Endodermal cell (in vitro differentiated cells): ENCODE measurements around the gene SIGMAR1. TPM values are rescaled to one million over a fixed set of nuclear protein-coding genes. Genes with fewer than 3 reads are reported as not detected.
A peak's percentile ranks its signal among the peaks of the same experiment; 100 is the strongest.
"Not testable (repeated sequence)": the region's sequence is repeated elsewhere in the genome, so short reads cannot be mapped to it uniquely, and the experiment has no call there.

ENCODE experiments used
- DNase-seq: peaks from one replicate; pipeline ENCODE4 v3.0.0-alpha.2; 2017
- H3K27ac ChIP-seq: 2 replicates; pipeline ENCODE4 v1.5.1; 2013; ENCODE audit warnings: mild to moderate bottlenecking, low read depth, low read length, moderate library complexity
- H3K27me3 ChIP-seq: 2 replicates; pipeline ENCODE4 v1.6.1; 2013; ENCODE audit warnings: mild to moderate bottlenecking, low read length, moderate library complexity; ENCODE audit not compliant: insufficient read depth, control insufficient read depth, poor library complexity, severe bottlenecking
- H3K36me3 ChIP-seq: 2 replicates; pipeline ENCODE4 v1.7.0; 2013; ENCODE audit warnings: mild to moderate bottlenecking, low read length, moderate library complexity; ENCODE audit not compliant: control insufficient read depth, insufficient read depth
- H3K4me1 ChIP-seq: one replicate; pipeline ENCODE4 v1.7.0; 2013; ENCODE audit warnings: low read length; ENCODE audit not compliant: control insufficient read depth, insufficient read depth
- H3K4me3 ChIP-seq: 2 replicates; pipeline ENCODE4 v1.5.1; 2013; ENCODE audit warnings: mild to moderate bottlenecking, low read length, moderate library complexity
- H3K9ac ChIP-seq: 2 replicates; pipeline ENCODE4 v1.6.1; 2013; ENCODE audit warnings: mild to moderate bottlenecking, low read length, moderate library complexity; ENCODE audit not compliant: poor library complexity, severe bottlenecking; ENCODE audit errors: extremely low read depth
- H3K9me3 ChIP-seq: 2 replicates; pipeline ENCODE4 v1.6.1; 2013; ENCODE audit warnings: mild to moderate bottlenecking, low read length, moderate library complexity; ENCODE audit not compliant: control insufficient read depth
- H3K27ac Mint-ChIP-seq: 2 replicates; pipeline ENCODE4 v1.8.0; 2020; ENCODE audit warnings: mixed read lengths
- H3K27me3 Mint-ChIP-seq: 2 replicates; pipeline ENCODE4 v1.8.0; 2021; ENCODE audit warnings: mild to moderate bottlenecking, mixed read lengths; ENCODE audit not compliant: insufficient read depth
- H3K36me3 Mint-ChIP-seq: 2 replicates; pipeline ENCODE4 v1.8.0; 2020; ENCODE audit warnings: low read depth, mixed read lengths
- H3K4me1 Mint-ChIP-seq: 2 replicates; pipeline ENCODE4 v1.8.0; 2020; ENCODE audit warnings: mixed read lengths
- H3K4me3 Mint-ChIP-seq: 2 replicates; pipeline ENCODE4 v1.8.0; 2020; ENCODE audit warnings: mild to moderate bottlenecking, moderate library complexity, mixed read lengths
- H3K9me3 Mint-ChIP-seq: 2 replicates; pipeline ENCODE4 v1.8.0; 2020; ENCODE audit warnings: mild to moderate bottlenecking, mixed read lengths
- WGBS, 2 experiments: methylation state at CpG; one replicate each; pipeline versions ENCODE4 v1.1.5 to v1.1.7; 2013; ENCODE audit warnings: missing lambda C conversion rate in 2 of 2, mixed read lengths in 1 of 2; ENCODE audit not compliant: insufficient coverage in 1 of 2, insufficient read length in 1 of 2; 5-methylcytosine and 5-hydroxymethylcytosine counted together
- total RNA-seq, 2 donors: library from RNA; stranded (reverse); fragmentation: NEBNext Ultra II Directional in 1 of 2; extraction: Animal tissue kit (Norgen Biotek cat#: 25700) in 1 of 2; gene quantifications; 2 replicates in 1 of 2; 3 replicates in 1 of 2; pipeline ENCODE4 v1.2.1, GENCODE V29; 2021
- TF ChIP-seq, protein P1 (sequence below): fragments of 200-600 bp; sonication (generic); conservative IDR thresholded peaks from 2 replicates; pipeline ENCODE4 v1.5.0; 2021; ENCODE audit warnings: antibody characterized with exemption, mild to moderate bottlenecking

Gene SIGMAR1
- total RNA-seq, 2 donors from 2014 or later = 49.1 to 49.4 TPM

DNA sequence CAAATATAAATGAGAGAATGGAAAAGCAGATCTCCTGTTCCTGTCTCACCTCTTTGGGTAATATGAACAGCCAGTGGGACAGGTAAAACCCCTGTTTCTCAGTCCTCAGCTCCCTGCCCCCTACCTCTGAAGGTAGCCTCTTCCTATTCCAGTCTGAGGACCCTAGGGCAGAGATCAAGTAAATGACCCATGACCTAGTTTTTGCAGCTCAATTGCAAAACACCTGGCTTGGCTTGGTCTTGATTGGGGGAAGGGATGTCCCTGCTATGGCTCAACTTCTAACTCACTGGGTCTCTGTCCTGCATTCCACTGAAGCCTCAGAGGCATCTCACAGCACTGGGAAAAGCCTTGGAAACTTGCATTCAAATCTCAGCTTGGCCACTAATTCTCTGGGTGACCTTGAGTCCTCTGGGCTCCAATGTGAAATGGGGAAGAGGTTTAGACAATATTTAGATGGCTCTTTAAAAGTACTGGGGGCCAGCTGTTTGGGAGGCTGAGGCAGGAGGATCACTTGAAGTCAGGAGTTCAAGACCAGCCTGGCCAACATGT lies 7.3 kb upstream of the SIGMAR1 start:
- Histone ChIP-seq H3K9ac (no peak overlapping the region), H3K4me1 (peaks cover 14% of the 10 kb centered on the region), H3K4me3 (no peak overlapping the region), H3K9me3 (no peaks in the 10 kb centered on the region), H3K27ac (no peak overlapping the region), H3K27me3 (no peaks in the 10 kb centered on the region), H3K36me3 (peaks cover 19% of the 10 kb centered on the region)
- no peak for DNase-seq
- H3K4me1 Mint-ChIP-seq = peaks cover 25% of the 10 kb centered on the region
- no peaks in the 10 kb centered on the region for H3K9me3 Mint-ChIP-seq
- TF ChIP-seq, protein P1, sequence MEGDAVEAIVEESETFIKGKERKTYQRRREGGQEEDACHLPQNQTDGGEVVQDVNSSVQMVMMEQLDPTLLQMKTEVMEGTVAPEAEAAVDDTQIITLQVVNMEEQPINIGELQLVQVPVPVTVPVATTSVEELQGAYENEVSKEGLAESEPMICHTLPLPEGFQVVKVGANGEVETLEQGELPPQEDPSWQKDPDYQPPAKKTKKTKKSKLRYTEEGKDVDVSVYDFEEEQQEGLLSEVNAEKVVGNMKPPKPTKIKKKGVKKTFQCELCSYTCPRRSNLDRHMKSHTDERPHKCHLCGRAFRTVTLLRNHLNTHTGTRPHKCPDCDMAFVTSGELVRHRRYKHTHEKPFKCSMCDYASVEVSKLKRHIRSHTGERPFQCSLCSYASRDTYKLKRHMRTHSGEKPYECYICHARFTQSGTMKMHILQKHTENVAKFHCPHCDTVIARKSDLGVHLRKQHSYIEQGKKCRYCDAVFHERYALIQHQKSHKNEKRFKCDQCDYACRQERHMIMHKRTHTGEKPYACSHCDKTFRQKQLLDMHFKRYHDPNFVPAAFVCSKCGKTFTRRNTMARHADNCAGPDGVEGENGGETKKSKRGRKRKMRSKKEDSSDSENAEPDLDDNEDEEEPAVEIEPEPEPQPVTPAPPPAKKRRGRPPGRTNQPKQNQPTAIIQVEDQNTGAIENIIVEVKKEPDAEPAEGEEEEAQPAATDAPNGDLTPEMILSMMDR = no peak
- H3K4me3 Mint-ChIP-seq = peak overlapping the region; percentile 14
- H3K27me3 Mint-ChIP-seq = no peaks in the 10 kb centered on the region
- peak overlapping the region; percentile 71 for H3K27ac Mint-ChIP-seq
- H3K36me3 Mint-ChIP-seq = peaks cover 17% of the 10 kb centered on the region

DNA sequence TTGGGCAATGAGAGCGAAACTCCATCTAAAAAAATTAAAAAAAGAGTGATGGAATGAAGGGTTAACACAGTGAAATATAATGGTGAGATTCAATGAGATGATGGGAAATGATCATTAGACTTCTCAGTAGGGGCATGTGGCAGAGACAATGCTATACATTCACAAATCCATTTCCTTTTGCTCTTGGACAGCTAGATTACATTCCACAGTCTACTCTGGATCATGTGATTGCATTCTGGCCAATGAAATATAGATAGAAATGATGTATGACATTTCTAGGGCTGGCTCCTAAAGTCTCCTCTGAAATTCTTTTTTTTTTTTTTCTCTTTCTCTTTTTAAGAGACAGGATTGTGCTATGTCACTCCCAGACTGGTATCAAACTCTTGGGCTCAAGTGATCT lies 5.1 kb upstream of the SIGMAR1 start:
- H3K27ac Mint-ChIP-seq = no peak overlapping the region
- H3K4me3 Mint-ChIP-seq = no peak overlapping the region
- Histone ChIP-seq H3K9ac (no peak overlapping the region), H3K4me1 (peaks cover 8% of the 10 kb centered on the region), H3K36me3 (no peaks in the 10 kb centered on the region), H3K9me3 (no peaks in the 10 kb centered on the region), H3K27ac (no peak overlapping the region), H3K4me3 (no peak overlapping the region), H3K27me3 (no peaks in the 10 kb centered on the region)
- H3K4me1 Mint-ChIP-seq = peaks cover 32% of the 10 kb centered on the region
- H3K27me3 Mint-ChIP-seq = no peaks in the 10 kb centered on the region
- no peak for DNase-seq
- H3K9me3 Mint-ChIP-seq = no peaks in the 10 kb centered on the region
- no peaks in the 10 kb centered on the region for H3K36me3 Mint-ChIP-seq
- WGBS, 2 experiments = 86 to 95% methylated on average over 1 of the region's 1 CpG
- TF ChIP-seq, protein P1 = no peak

DNA sequence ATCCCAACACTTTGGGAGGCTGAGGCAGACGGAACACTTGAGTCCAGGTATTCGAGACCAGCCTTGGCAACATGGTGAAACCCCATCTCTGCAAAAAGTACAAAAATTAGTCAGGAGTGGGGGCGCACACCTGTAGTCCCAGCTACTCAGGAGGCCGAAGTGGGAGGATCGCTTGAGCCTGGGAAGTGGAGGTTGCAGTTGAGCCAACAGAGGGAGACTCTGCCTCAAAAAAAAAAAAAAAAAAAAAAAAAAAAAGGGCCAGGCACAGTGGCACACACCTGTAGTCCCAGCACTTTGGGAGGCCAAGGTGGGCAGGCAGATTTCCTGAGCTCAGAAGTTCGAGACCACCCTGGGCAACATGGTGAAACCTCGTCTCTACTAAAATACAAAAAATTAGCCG lies 1.7 kb upstream of the SIGMAR1 start:
- H3K9me3 Mint-ChIP-seq, H3K27ac Mint-ChIP-seq, H3K27me3 ChIP-seq, H3K4me3 ChIP-seq, H3K36me3 ChIP-seq, H3K27me3 Mint-ChIP-seq, H3K9me3 ChIP-seq, DNase-seq, H3K4me3 Mint-ChIP-seq, H3K27ac ChIP-seq, H3K9ac ChIP-seq, H3K4me1 ChIP-seq: not testable (repeated sequence)
- H3K36me3 Mint-ChIP-seq = peaks cover 11% of the 10 kb centered on the region
- H3K4me1 Mint-ChIP-seq = peaks cover 19% of the 10 kb centered on the region
- 82 to 92% methylated on average over 4 to 8 of the region's 8 CpGs for WGBS, 2 experiments

DNA sequence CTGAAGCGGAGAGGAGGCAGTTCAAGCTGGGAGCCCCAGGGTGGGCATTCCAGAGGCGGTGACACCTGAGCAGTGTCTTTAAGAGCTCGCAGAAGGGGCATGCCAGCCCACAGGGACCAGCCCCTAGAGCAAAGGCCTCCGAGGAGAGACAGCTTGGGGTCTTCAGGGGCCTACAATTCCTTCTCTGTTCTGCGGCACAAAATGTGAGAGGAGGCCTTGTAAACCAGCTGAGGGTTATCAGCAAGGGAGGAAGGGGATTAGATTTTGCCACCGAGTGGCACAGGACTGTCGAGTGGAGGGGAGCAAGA lies 505 bp upstream of the SIGMAR1 start:
- Histone ChIP-seq H3K36me3 (no peaks in the 10 kb centered on the region), H3K27ac (no peak overlapping the region), H3K4me3 (peak overlapping the region; percentile 84), H3K4me1 (no peaks in the 10 kb centered on the region), H3K9ac (peak overlapping the region; percentile 15), H3K27me3 (no peaks in the 10 kb centered on the region), H3K9me3 (no peaks in the 10 kb centered on the region)
- H3K4me3 Mint-ChIP-seq = peak overlapping the region; percentile 69
- no peaks in the 10 kb centered on the region for H3K9me3 Mint-ChIP-seq
- peaks cover 11% of the 10 kb centered on the region for H3K36me3 Mint-ChIP-seq
- TF ChIP-seq, protein P1 = no peak
- H3K27ac Mint-ChIP-seq = peak overlapping the region; percentile 79
- peaks cover 11% of the 10 kb centered on the region for H3K27me3 Mint-ChIP-seq
- 34 to 53% methylated on average over 2 to 7 of the region's 7 CpGs for WGBS, 2 experiments
- peaks cover 18% of the 10 kb centered on the region for H3K4me1 Mint-ChIP-seq
- DNase-seq = no peak
